LoVo (cell line): ENCODE measurements around the gene NKAIN4.

Source experiments
- DNase-seq: peaks from one replicate; pipeline ENCODE4 v3.0.0-alpha.2; 2016; ENCODE audit warnings: low spot score

NKAIN4 gene

DNA sequence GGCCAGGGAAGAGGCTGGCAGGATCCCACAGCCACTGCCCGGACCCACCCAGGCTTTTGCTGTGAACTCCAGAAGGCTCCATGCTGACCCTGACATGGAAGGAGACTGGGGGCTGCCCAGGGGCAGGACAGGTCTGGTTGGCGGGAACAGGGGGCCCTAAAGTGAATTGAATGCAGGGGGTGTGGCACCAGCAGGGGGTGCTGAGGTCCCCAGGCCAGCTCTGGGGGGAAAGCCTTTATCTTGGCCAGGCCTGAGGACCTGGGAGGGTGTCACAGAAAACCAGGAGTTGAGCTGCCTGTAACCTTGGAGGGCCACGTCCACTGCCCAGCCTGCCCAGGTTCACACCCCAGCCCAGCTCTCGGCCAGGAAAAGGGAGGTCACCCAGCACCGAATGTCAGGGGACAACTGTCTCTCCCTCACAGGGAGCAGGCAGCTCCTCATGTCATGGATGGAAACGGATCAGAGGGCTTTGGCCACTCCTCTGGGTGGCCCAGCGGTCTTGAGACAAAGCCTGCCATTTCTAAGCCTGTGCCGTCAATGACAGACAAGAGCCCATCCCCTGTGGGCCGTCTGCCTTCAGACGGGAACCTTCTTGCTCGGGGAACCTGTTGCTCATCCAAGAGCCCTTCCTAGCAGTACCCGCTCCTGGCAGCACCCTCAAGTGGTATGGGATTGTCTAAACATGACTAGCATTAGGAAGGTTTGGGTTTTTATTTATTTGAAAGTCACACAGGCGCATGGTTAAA, 35.4 kb downstream of the NKAIN4 start:
- DNase-seq, result no peak

DNA sequence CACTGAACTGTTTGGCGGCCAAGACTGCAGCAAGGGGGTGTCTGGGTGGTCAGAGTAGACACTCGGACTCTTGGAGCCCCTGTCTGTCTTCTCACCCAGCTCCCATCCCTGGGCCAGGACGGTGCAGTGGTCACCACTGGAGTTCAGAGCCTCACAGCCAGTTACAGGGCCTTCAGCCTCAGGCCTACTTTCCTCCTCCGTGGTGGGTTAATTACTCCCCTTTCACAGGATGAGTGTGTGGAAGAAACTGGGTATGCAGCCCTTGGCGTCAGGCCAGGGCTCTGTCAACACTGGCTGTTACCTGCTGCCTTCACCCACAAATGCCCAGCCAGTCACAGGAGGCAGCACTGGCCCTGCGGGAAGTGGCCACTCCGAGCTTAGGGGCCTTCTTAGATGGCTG, 36.6 kb downstream of the NKAIN4 start:
- no peak for DNase-seq

DNA sequence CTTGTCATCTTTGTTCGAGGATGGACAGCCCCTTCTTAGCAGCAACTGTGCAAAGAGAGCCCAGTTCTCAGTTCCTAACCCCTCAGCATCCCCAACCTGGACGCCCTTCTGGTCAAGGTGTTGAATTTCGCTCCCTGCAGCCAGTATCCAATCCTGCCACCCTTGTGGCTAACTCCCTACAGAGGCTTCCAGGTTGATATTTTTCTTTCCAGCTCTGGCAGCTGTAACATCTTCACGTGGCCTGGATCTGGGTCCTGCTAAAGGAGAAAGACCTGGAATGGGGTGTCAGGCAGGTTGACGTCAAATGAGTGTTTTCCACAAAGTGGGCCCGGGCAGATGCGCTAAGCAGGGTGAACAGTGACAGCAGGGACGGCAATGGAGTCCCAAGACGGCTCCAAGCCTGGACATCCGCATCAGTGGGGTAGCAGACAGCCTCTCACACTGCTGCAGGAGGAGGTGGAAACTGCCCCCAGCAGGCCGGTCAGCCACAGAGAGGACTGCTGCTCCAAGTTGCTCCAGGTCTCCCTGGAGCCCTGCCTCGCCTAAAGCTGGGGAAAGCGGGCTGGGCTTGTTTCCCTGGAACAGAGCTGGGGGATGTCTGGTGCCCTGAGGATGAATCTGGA, 37.3 kb downstream of the NKAIN4 start:
- no peak for DNase-seq

DNA sequence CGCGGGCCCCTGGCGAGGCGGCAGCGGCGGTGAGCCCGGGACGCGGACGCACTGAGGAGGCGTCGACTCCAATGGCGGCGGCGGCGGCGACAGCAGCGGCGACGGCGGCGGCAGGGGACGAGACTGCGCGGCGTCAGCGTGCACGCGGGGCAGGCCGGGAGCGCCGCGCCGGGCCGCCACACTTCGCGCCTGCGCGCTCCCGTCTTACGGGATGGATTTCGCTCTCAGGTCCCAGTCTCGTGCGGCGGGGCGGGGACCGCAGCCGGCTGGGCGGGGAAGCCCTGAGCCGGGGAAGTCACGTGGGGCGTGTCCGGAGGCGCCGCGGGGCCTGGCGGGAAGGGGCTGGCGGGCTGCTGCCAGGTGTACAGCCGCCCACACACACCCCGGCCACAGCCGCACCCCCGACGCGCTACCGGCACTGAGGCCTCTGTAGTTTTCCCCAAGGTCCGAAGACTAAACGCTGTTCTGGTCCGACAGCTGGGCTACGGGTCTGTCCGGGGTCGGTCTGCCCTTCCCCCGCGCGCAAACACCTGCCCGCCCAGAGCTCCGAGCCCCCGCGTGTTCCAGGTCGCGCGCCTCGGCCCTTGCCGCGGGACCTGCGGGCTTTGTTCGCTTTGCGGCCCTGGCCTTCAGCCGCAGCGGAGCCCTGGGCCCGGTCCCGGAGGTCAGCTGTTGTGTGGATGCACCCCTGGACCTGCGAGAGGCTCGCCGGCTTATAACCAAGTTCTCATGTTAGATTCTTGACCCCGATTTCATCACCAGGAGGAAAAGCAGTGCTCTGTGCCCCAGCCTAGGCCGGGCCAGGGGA, 38.0 kb downstream of the NKAIN4 start, which contains the start of gene YTHDF1:
Gene YTHDF1, minus strand, starts transcription at position 91 of the 808 bp plus-strand sequence. CDS start 239 bp downstream, outside the sequence.
- DNase-seq, result peak; percentile 97

DNA sequence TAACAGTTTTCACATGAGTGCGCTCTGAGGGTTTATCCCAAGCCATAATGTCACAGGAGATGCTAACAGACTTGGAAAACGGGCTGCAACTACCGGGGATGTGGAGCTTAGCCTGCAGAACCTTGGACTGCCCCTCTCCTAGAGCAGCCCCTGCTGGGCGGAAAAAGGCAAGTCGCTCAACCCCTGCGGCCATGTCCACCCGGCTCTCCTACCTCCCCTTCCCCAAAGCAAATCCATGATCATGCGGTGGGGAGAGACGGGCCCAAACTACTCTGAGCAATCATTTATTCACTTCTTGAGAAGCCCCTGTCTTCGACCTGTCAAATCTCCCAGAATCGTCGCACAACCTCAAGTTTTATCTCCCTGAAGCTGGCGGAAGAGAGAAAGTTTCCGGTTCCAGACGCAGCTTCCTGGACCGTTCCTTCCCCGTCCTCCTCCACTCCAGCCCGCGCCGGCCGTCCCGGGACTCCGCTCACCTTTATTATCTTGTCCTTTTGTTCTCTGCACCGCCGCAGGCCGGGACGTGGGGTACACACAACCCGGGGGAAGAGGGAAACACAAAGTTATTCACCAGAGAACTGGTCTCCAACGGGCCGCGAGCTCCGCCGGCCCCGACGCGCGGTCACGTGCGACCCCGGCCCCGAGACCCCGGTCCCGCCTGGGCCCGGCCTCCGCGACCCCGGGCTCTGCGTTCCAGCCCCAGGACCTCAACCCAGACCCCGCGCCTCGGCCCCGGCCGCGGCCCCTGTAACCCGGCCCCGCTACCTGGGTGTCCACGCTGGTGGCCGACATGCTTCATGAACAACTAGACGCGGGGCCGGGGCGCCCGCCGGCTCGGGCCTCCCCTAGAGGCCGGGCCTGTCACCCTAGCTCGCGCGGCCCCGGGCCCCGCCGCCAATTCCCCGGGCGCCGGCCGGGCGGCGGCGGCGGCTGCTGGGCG, 38.9 kb downstream of the NKAIN4 start:
- peak; percentile 60 for DNase-seq

DNA sequence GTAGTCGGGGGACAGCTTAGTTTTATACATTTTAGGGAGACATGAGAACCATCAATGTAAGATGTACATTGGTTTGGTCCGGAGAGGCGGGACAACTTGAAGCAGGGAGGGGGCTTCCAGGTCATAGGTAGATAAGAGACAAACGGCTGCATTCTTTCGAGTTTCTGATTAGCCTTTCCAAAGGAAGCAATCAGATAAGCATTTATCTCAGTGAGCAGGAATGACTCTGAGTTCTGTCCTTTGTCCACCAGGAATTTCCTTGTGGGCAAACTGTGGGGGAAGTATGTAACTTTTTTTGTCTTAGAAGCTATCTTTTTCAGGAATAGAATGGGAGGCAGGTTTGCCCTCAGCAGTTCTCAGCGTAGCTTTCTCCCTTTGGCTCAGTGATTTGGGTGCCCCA, 39.7 kb downstream of the NKAIN4 start:
- no peak for DNase-seq

DNA sequence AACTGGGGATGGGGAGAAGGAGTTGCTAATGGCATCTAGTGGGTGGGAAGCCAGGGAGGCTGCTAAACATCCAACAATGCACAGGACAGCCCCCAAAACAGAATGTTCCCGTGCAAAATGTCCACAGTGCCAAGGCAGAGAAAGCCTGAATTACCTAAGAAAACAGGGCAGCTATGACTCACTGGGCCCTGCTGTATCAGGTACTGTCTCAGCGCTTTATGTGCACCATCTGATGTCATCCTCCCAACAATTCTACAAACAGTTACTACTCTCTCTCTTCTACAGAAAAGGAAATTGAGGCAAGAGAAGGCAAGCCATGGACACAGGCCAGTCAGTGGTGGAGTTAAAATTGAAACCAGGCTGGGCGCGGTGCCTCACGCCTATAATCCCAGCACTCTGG, 41.5 kb downstream of the NKAIN4 start:
- no peak for DNase-seq

DNA sequence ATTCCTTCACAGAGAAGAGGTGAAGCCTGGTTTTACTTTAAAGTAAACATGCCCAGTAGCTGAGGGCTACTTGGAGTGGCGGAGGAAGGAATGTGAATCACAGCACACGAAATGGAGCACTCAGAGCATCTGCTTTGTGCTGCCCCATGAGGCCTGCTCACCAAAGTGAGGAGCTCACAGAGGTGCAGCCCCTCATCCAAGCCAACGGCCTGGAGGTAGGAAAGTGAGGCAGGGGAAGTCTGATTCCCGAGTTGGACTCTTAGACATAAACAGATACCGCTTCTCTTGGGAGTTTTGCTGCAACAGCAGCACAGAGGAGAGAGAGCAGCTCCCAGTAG, 41.9 kb downstream of the NKAIN4 start:
- DNase-seq, result no peak

DNA sequence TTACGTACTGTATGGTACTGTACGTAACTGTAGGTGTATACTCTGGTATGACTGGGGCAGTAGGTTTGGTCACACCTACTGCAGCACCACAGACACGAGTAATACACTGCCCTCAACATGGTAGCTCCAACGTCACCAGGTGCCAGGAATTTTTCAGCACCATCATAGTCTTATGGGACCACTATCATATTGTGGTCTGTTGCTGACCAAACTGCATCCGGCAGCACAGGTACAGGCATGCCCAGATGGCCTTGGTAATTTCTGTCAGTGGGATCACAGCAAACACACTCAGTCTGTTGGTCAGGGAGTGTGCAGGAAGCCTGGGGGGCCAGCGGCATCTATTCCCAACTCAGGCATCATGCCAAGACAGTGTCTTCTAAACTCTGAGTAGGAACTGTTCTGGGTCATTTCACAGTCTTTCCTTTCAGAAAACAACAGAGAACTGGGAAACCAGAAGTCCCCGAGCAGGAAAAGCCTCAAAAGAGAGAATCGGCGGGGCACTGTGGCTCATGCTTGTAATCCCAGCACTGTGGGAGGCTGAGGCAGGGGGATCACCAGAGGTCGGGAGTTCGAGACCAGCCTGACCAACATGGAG, 44.2 kb downstream of the NKAIN4 start:
- no peak for DNase-seq

DNA sequence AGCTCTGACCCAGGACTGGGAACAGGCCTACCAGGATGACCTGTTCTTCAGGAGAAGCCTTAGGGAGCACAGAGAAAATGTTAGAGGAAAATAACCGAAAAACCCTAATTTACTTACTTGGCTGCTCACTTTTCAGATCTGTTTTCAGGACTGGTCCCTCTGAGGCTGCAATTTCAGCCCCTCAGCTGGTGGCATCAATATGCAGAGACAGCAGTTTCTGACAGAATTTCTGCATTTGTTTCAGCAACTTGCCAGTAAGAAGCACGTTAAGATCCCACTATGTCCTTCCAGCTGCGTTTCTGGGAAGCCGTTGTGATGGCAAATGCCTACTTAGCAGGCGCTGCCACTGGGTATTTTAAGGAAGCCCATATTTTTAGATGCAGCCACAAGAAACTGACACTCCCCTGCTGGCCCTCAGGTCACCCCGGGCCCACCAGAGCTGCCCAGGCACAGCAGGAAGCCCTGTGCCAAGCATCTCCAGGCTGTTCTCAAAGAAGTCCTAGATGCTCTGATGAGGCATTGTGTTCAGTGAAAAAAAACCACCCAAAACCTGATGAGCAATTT, 45.8 kb downstream of the NKAIN4 start:
- no peak for DNase-seq

DNA sequence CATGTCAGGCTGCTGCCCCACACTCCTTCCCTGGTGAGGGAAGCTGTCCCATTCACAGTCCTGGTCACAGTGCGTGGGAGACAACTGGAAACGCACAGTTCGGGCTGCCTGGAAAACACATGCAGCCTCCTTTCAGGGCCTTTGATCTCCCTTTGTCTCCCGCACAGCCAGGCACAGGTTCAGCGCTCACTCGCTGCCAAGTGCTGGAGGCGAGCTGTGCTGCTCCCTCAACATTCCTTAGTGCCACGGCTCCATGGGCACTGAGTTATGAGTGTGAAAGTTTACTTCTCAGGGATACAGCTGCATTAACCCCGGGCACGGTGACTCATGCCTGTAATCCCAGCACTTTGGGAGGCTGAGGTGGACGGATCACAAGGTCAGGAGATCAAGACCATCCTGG, 47.4 kb downstream of the NKAIN4 start:
- no peak for DNase-seq

DNA sequence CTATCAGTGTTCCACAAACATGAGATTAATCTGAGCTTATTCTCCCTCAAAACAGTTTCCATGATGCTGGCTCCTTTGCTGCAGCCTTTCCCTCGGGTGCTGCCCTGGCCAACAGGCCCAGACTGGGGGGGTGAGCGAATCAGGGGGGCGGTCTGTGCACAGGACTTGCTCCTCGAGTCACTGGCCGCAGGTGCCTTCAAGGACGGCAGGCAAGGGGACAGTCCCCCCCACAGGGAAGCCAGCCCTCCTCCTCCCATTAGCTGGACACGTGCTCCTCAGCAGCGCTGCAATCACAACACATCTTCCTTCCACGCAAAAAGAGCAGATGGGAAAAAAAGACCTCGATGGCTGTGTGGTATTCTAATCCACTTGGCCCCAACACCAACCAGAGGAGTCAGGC, 48.4 kb downstream of the NKAIN4 start:
- no peak for DNase-seq

DNA sequence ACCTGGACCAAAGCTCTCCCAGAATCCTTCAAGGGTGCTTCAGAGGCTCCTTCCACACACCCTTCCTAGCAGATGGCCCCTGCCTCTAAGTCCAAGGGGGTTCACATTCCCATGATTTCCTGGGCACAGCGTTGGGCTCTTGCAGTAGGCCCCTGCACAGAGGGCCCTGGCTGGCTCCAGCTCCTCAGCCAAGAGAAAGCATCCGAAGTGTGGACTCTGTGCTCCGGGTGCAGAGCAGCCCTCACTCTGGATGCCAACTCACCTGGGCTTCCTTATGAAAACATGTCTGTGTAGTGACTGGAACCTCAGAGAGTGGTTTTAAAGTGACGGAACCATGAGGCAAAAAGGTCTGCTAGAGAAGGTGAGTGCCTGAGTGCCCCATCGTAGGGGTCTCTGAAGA, 49.9 kb downstream of the NKAIN4 start:
- DNase-seq, result no peak

DNA sequence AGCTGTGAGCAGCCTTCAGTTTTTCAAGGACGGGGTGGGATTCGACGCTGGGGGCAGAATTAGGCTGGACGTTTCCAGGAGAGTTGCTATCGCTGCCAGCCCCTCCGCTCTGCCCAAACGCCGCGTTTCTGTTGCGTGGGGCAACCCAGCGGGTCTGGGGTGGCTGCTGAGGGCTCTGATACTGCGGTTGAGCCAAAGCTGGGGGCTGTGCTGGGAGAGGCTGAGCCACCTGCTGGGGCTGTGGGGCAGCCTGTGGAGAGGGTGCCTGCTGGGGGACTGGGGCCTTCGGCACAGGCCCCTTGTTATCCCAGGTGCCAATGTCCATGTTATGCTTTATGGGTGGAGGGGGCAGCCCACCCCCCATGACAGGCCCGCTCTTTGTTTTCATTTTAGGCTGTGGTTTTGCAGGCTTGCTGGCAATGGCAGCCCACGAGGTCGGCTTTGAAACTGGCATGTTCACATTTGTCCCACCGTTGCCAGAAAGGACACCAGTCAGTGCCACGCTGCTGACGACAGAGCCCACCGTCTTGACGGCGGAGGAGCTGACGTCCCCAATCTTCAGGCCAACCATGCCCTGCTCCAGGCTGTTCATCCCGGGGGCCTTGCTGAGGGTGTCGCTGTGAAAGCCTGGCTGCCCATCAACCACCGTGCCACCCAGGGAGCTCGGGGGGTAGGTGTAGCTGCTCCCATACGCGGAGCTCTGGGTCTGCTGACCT, 51.3 kb downstream of the NKAIN4 start:
- no peak for DNase-seq

DNA sequence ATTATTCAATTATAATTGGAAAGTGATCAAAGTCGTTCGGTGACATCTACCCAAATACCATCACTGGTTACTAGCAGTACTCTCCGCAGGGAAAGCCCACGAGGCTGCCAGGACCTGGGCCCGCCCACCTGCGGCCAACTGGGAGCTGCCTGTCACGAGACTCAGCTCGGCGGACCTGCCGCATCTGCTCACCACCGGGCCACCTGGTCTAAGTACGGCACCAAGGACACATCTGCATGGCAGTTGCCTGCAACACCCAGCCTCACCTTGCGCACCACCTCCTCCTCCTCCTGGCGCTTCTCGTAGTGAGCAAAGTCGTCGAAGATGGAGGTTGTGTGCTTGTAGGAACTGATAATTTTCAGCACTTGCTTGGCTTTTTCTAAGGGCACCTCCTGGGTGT, 52.2 kb downstream of the NKAIN4 start:
- no peak for DNase-seq

DNA sequence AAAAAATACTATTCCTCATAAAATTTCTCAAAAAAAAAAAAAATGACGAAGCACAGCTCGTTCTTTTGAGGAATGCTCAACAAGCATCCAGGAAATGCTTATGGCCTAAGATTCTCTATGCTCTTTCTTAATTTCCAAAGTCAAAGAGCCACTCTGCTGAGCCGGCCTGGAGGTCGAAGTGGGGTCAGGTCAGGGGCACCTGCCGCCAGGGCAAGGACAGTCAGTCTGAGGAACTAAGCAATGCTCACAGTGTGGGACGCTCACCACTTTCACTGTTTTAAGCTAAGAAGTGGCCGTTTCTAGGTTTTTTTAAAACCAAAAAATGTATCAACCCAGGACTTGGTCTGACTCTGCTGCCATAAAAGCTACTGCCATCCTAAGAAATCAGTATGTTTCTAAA, 55.7 kb downstream of the NKAIN4 start:
- DNase-seq, result no peak

DNA sequence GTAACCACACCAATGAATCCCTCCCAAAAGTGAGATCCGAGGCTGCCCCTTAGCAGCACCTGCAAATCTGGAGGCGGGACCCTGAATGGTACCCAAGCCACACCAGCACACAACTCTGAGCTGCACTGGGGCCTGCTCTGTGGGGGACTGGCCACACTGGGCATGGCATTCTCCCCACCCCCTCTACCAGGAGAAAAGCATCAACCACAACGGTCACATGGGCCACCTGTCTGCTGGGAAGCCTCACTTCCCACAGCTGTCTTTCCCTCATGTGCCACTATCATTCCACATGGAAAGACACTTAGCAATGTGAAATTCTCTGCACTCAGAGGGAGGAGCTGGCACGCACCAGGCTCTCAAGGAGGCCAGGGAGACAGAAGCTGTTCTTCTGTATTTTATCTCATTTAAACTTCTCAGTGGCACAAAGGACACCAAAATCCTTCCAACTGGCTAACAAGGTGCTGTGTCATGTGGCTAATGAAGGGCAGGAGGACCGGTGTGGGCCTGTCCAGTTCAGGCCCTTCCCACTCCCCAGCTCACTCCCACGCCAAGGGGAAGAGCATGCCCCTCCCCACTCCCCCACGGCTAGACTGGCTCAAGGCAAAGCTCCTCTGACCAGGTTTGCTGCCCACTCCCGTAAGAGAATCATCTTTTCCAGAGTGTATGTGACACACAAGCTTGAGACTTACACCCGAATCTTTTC, 57.3 kb downstream of the NKAIN4 start:
- DNase-seq, result no peak

DNA sequence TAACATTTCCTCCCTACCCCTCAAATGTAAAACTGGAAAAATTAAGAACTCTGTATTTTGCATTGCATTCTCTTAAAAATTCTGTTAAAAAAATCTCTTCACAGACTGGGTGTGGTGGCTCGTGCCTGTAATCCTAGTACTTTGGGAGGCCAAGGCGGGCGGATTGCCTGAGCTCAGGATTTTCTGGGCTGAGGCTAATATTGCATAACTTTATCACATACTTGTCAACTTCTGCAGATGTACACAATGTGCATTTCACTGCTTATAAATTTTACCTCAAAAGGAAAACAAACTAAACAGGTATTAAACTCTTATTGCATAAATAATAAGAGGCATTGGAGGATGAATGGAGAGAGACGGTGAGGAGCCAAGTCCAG, 59.5 kb downstream of the NKAIN4 start:
- no peak for DNase-seq

DNA sequence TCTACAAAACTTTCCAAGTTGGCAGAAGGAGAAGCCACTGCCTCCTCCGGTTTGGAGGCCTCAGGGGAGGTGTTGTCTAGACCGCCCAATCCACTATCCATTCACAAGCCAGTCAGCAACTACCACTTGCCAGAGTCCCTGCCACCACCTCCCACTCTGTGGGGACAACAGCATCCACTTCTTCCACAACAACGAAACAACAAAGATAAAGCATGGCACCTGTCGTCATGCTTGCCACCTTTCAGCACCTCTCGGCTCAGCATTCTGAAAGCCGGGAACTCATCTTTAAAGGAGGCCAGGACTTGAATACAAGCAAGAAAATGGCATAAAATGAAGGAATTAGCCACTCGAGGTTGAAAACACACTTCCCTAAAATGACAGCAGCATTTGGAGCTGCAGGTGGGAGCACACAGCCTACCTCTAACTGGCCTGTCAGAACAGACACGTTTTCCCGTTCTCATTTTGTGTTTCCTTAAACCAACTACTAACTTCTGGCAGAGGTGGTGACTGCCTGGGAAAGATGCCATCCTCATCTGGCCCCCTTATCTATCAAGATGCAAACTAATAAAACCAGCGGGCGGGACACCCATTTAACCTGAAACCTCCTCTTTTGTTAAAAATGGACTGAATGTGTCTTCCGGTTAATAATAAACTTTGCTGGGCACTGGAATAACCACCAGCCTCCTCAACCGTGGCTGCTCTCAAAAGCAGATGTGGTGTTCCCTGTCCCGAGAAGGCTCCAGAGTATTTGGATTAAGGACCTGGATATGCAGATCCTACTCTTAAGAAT, 60.1 kb downstream of the NKAIN4 start:
- no peak for DNase-seq
